ENCODE results near the gene SLC10A1. TPM values are rescaled to one million over a fixed set of nuclear protein-coding genes. Genes with fewer than 3 reads are reported as not detected.
A peak's percentile ranks its signal among the peaks of the same experiment; 100 is the strongest.

SLC10A1 gene
- total and polyA plus RNA-seq, 2 of the 8 experiments (the other 6 are each of a cell fraction or from before 2014, with no cell fraction given), result not detected

DNA sequence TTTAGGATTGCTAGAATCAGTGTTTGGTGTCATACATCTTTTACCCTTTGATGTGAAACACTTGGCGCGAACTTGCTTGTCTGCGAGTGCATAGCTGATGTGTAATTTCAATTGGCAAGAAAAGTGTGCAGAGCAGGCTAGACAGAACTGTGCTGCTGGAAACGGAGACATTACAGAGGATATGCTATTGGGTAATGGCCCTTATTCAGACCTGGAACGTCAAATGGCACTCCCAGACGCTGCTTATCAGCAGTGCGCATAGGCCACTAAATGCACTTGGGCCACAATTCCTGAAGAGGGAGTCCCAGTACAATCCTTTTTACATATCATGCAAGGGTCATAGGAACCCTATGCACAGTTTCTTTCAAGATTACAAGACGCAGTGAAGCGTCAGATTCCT lies 15.7 kb upstream of the SLC10A1 start:
- Histone ChIP-seq H2BK12ac (ENCODE audit: low read depth, low read length) (no peak overlapping the region), H3K23me2 (ENCODE audit: low read depth, low read length) (no peaks in the 10 kb centered on the region; the same call in 1 of the 2 replicates), H3K4me1 (replicated peaks in 1 of 4; ENCODE audit: control insufficient read depth in 3 of 4, insufficient read depth in 4 of 4, low read length in 3 of 4) (no peaks in the 10 kb centered on the region), H3K4me2 (ENCODE audit: insufficient read depth in 1 of 2, low read depth in 2 of 2, low read length in 2 of 2) (no peak overlapping the region), H3K4ac (replicated peaks; ENCODE audit: insufficient read length, low read depth, low read length) (no peak overlapping the region), H3K23ac (ENCODE audit: insufficient read length) (no peak overlapping the region), H2BK5ac (ENCODE audit: low read depth, low read length) (no peak overlapping the region), H3K9me3 (ENCODE audit: insufficient read depth in 2 of 2, low read depth in 1 of 2, low read length in 1 of 2) (no peaks in the 10 kb centered on the region), H4K20me1 (replicated peaks in 1 of 2; ENCODE audit: control insufficient read depth in 1 of 2, insufficient read depth in 2 of 2, low read length in 2 of 2) (no peaks in the 10 kb centered on the region), H3K4me3 (ENCODE audit: extremely low read depth in 1 of 4, insufficient read depth in 2 of 4, low read depth in 3 of 4, low read length in 4 of 4) (no peak overlapping the region), H3K79me1 (ENCODE audit: low read depth, low read length) (no peaks in the 10 kb centered on the region), H3K56ac (replicated peaks; ENCODE audit: insufficient read length, low read depth, low read length) (no peak overlapping the region), H3K79me2 (ENCODE audit: control insufficient read depth in 1 of 2, insufficient read depth in 2 of 2, low read length in 2 of 2) (no peaks in the 10 kb centered on the region), H3K27me3 (replicated peaks in 1 of 4; ENCODE audit: control insufficient read depth in 3 of 4, extremely low read depth in 1 of 4, insufficient read depth in 3 of 4, low read length in 3 of 4) (no peaks in the 10 kb centered on the region), H4K8ac (ENCODE audit: extremely low read depth, insufficient read depth, low read length) (no peak overlapping the region), H2AK5ac (ENCODE audit: low read depth, low read length) (no peak overlapping the region), H4K91ac (replicated peaks; ENCODE audit: insufficient read length, low read length) (no peak overlapping the region), H4K5ac (ENCODE audit: insufficient read length, low read depth, low read length) (no peak overlapping the region), H3K27ac (ENCODE audit: low read depth, low read length) (no peak overlapping the region), H2BK15ac (ENCODE audit: low read length) (no peak overlapping the region), H2BK20ac (ENCODE audit: low read length) (no peak overlapping the region), H3K18ac (ENCODE audit: extremely low read depth, low read length) (no peak overlapping the region), H3K36me3 (ENCODE audit: control insufficient read depth in 2 of 4, insufficient read depth in 4 of 4, low read length in 3 of 4) (no peaks in the 10 kb centered on the region), H3K9ac (replicated peaks in 1 of 4; ENCODE audit: extremely low read depth in 1 of 4, low read depth in 3 of 4, low read length in 3 of 4) (no peak overlapping the region), H2AFZ (ENCODE audit: low read length) (no peak overlapping the region), H2BK120ac (replicated peaks; ENCODE audit: low read depth, low read length) (no peak overlapping the region), H3K14ac (ENCODE audit: insufficient read length) (no peak overlapping the region)
- ChIA-PET POLR2A (ENCODE audit: partially characterized antibody) (no interaction called here), CTCF (ENCODE audit: partially characterized antibody) (interaction anchor here (2.1 to 11.2 kb wide), 2 partner anchors 215 to 261 kb away, joined by 7 to 132 read pairs; no protein-coding TSS in a partner anchor)
- no peak for TF ChIP-seq BRCA1 (IDR thresholded peaks at IDR 0.05; ENCODE audit: low read depth, low read length)
- no peak for TF ChIP-seq TCF12 (IDR thresholded peaks at IDR 0.05; ENCODE audit: low read depth, low read length)
- TF ChIP-seq, protein P1, sequence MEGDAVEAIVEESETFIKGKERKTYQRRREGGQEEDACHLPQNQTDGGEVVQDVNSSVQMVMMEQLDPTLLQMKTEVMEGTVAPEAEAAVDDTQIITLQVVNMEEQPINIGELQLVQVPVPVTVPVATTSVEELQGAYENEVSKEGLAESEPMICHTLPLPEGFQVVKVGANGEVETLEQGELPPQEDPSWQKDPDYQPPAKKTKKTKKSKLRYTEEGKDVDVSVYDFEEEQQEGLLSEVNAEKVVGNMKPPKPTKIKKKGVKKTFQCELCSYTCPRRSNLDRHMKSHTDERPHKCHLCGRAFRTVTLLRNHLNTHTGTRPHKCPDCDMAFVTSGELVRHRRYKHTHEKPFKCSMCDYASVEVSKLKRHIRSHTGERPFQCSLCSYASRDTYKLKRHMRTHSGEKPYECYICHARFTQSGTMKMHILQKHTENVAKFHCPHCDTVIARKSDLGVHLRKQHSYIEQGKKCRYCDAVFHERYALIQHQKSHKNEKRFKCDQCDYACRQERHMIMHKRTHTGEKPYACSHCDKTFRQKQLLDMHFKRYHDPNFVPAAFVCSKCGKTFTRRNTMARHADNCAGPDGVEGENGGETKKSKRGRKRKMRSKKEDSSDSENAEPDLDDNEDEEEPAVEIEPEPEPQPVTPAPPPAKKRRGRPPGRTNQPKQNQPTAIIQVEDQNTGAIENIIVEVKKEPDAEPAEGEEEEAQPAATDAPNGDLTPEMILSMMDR (IDR thresholded peaks at IDR 0.05; ENCODE audit: control extremely low read depth in 1 of 3, insufficient read depth in 1 of 3, low read depth in 1 of 3, low read length in 3 of 3), result peak in 1 of 3 experiments; percentile 18; a peak in 1 of 4 replicates
- no peak for TF ChIP-seq MAFK (IDR thresholded peaks at IDR 0.05; ENCODE audit: low read depth, low read length)
- peak; percentile 16 to 35; a peak in 2 of 4 replicates for TF ChIP-seq RAD21 (IDR thresholded peaks at IDR 0.05 in 1 of 2, conservative IDR thresholded peaks at IDR 0.05 in 1 of 2; ENCODE audit: low read depth in 2 of 2, low read length in 2 of 2)
- TF ChIP-seq SIN3A (conservative IDR thresholded peaks at IDR 0.05 in 1 of 2, IDR thresholded peaks at IDR 0.05 in 1 of 2; ENCODE audit: low read depth in 1 of 2, low read length in 2 of 2), result no peak
- no peak for TF ChIP-seq RXRA (IDR thresholded peaks at IDR 0.05; ENCODE audit: insufficient read depth, low read depth, low read length)
- no peak for TF ChIP-seq SRF (IDR thresholded peaks at IDR 0.05; ENCODE audit: low read depth, low read length)
- TF ChIP-seq NRF1 (IDR thresholded peaks at IDR 0.05; ENCODE audit: low read depth, low read length), result no peak
- 89% methylated on average over 9 of the region's 9 CpGs; no CpG with 5 or more reads in 1 of the 2 experiments for WGBS, 2 experiments (ENCODE audit: extremely low coverage in 1 of 2, insufficient coverage in 1 of 2, insufficient read length in 1 of 2, insufficient replicate concordance in 2 of 2, low coverage in 1 of 2, low lambda C conversion rate in 2 of 2, missing lambda C conversion rate in 1 of 2)
- FAIRE-seq (no peak), DNase-seq (ENCODE audit: low read depth in 1 of 2, low spot score in 2 of 2) (no peak)

All from H1 (cell line).